ENCODE results near the gene MAST4. TPM values are rescaled to one million over a fixed set of nuclear protein-coding genes. Genes with fewer than 3 reads are reported as not detected.

The MAST4 gene
- total and polyA plus RNA-seq, 12 donors: 29.6 to 93.3 (median 76.6) TPM

GRCh38 chr5:67209141-67209771 is 613.1 kb downstream of the MAST4 start:
- TF ChIP-seq, protein P1, sequence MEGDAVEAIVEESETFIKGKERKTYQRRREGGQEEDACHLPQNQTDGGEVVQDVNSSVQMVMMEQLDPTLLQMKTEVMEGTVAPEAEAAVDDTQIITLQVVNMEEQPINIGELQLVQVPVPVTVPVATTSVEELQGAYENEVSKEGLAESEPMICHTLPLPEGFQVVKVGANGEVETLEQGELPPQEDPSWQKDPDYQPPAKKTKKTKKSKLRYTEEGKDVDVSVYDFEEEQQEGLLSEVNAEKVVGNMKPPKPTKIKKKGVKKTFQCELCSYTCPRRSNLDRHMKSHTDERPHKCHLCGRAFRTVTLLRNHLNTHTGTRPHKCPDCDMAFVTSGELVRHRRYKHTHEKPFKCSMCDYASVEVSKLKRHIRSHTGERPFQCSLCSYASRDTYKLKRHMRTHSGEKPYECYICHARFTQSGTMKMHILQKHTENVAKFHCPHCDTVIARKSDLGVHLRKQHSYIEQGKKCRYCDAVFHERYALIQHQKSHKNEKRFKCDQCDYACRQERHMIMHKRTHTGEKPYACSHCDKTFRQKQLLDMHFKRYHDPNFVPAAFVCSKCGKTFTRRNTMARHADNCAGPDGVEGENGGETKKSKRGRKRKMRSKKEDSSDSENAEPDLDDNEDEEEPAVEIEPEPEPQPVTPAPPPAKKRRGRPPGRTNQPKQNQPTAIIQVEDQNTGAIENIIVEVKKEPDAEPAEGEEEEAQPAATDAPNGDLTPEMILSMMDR (IDR thresholded peaks at IDR 0.05): peak; percentile 62 to 88 (median 81)
- ATAC-seq (peak; percentile 69 to 87 (median 84)), DNase-seq (peak in 1 of 2 donors; percentile 80)
- 26% methylated on average over 11 of the region's 11 CpGs for WGBS, 2 donors
- no peak overlapping the region for H3K4me3 ChIP-seq
- peaks cover 0 to 54% (median 6%) of the 10 kb centered on the region in 9 donors for H3K4me1 ChIP-seq
- H3K9me3 ChIP-seq: no peaks in the 10 kb centered on the region
- H3K36me3 ChIP-seq: no peaks in the 10 kb centered on the region
- no peaks in the 10 kb centered on the region for H3K27me3 ChIP-seq
- intact Hi-C loops (cut with DNase I): loop anchor here (1.0 to 10.0 kb wide), 14 partner anchors 37 to 1034 kb away; no protein-coding TSS in a partner anchor
- H3K27ac ChIP-seq: peak overlapping the region in 1 of 10 donors; percentile 84

DNA sequence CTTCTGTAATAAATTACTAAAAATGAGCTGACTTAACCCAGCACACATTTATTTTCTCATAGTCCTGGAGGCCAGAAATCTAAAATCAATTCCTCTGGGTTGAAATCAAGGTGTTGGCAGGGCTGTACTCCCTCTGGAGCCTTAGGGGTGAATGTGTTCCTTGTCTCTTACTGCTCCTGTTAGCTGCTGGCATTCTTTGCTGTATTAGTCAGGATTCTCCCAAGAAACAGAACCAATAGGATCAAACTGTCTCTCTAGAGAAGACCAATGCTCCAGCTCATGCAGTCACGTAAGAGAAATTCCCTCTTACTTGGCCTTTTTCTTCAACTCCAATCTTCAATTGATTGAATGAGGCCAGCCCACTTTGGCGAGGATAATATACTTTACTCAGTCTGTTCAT is 615.7 kb downstream of the MAST4 start:
- H3K4me3 ChIP-seq: no peak overlapping the region
- intact Hi-C loops (cut with DNase I): loop anchor here in 3 of 10 donors (5.0 to 10.0 kb wide), 3 partner anchors 225 to 907 kb away; no protein-coding TSS in a partner anchor
- TF ChIP-seq, protein P1 (IDR thresholded peaks at IDR 0.05): no peak
- no peak overlapping the region for H3K27ac ChIP-seq
- no peaks in the 10 kb centered on the region for H3K9me3 ChIP-seq
- WGBS, 2 donors: 81 to 90% methylated on average over 2 of the region's 2 CpGs
- DNase-seq: no peak
- H3K4me1 ChIP-seq: peaks cover 9 to 50% (median 24%) of the 10 kb centered on the region in 9 donors
- no peak for ATAC-seq
- no peaks in the 10 kb centered on the region for H3K36me3 ChIP-seq
- H3K27me3 ChIP-seq: no peaks in the 10 kb centered on the region

DNA sequence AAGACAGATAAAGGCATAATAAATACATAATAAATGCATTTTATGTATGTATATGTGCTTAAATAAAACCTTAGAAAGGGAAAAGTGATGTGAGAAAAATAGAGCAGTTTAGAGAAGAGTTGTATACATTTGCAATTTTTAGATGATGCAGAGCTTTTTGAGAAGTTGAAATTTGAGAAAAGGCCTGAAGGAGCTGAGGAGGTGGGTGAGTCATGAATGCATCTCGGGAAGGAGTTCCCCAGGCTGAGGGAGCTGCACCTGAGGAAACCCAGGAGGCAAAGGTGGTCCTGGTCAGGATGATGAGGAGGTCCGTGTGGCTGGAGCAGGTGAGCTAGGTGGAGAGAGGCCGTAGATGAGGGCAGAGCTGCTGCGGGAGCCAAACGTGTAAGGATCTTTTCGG is 617.8 kb downstream of the MAST4 start:
- Histone ChIP-seq H3K27me3 (no peaks in the 10 kb centered on the region), H3K9me3 (no peaks in the 10 kb centered on the region), H3K4me3 (no peak overlapping the region), H3K27ac (no peak overlapping the region), H3K36me3 (no peaks in the 10 kb centered on the region), H3K4me1 (peaks cover 9 to 37% (median 24%) of the 10 kb centered on the region in 9 donors)
- TF ChIP-seq, protein P1 (IDR thresholded peaks at IDR 0.05): no peak
- ATAC-seq (no peak), DNase-seq (no peak)
- WGBS, 2 donors: 89 to 95% methylated on average over 6 of the region's 6 CpGs
- intact Hi-C loops (cut with DNase I): loop anchor here in 3 of 10 donors (5.0 to 10.0 kb wide), 3 partner anchors 227 to 909 kb away; no protein-coding TSS in a partner anchor

- Histone ChIP-seq H3K4me3 (no peak overlapping the region), H3K27me3 (no peaks in the 10 kb centered on the region), H3K36me3 (no peaks in the 10 kb centered on the region), H3K9me3 (no peaks in the 10 kb centered on the region), H3K4me1 (peaks cover 9 to 31% (median 23%) of the 10 kb centered on the region in 9 donors), H3K27ac (peak overlapping the region in 5 of 10 donors; percentile 22 to 92 (median 71))
- intact Hi-C loops (cut with DNase I): loop anchor here in 3 of 10 donors (5.0 to 10.0 kb wide), 3 partner anchors 228 to 910 kb away; no protein-coding TSS in a partner anchor
- ATAC-seq (peak in 7 of 8 donors; percentile 4 to 40 (median 16)), DNase-seq (no peak)
- TF ChIP-seq, protein P1 (IDR thresholded peaks at IDR 0.05): no peak
- 85 to 88% methylated on average over 12 of the region's 12 CpGs for WGBS, 2 donors
Observed at GRCh38 chr5:67214707-67215447, 618.7 kb downstream of the MAST4 start.
